Liver (tissue), 9 donors: ENCODE measurements around the gene CASP3. TPM values are rescaled to one million over a fixed set of nuclear protein-coding genes. Genes with fewer than 3 reads are reported as not detected.
"Not testable (repeated sequence)": the region's sequence is repeated elsewhere in the genome, so short reads cannot be mapped to it uniquely, and the experiment has no call there.

Experiments used
- DNase-seq: peaks from one replicate; pipeline ENCODE4 v3.0.0-alpha.2; 2017; ENCODE audit warnings: low spot score
- H3K27ac ChIP-seq, 2 donors: one replicate each; pipeline ENCODE4 v1.7.0; 2013; ENCODE audit warnings: inconsistent platforms in 2 of 2, low read length in 2 of 2, control low read depth in 1 of 2, low read depth in 1 of 2, mild to moderate bottlenecking in 1 of 2
- H3K27me3 ChIP-seq, 4 donors: one replicate each; pipeline versions ENCODE4 v1.6.1 to v1.7.0; 2013; ENCODE audit warnings: low read length in 3 of 4, inconsistent platforms in 1 of 4, mild to moderate bottlenecking in 1 of 4, moderate library complexity in 1 of 4; ENCODE audit not compliant: control insufficient read depth in 4 of 4, insufficient read depth in 4 of 4
- H3K36me3 ChIP-seq, 4 donors: one replicate each; pipeline versions ENCODE4 v1.6.1 to v1.7.0; 2013; ENCODE audit warnings: low read length in 3 of 4, mild to moderate bottlenecking in 3 of 4, low read depth in 1 of 4, moderate library complexity in 1 of 4; ENCODE audit not compliant: control insufficient read depth in 4 of 4, insufficient read depth in 3 of 4
- H3K4me1 ChIP-seq, 4 donors: one replicate each; pipeline versions ENCODE4 v1.6.1 to v1.7.0; 2013; ENCODE audit warnings: low read length in 3 of 4, mild to moderate bottlenecking in 3 of 4, moderate library complexity in 1 of 4; ENCODE audit not compliant: control insufficient read depth in 4 of 4, insufficient read depth in 4 of 4
- H3K4me3 ChIP-seq, 3 donors: one replicate each; pipeline versions ENCODE4 v1.6.1 to v1.7.0; 2013; ENCODE audit warnings: low read length in 3 of 3, control low read depth in 1 of 3, low read depth in 1 of 3, mild to moderate bottlenecking in 1 of 3
- H3K9ac ChIP-seq, 2 donors: one replicate each; pipeline ENCODE4 v1.7.0; 2013; ENCODE audit warnings: low read length in 2 of 2, mild to moderate bottlenecking in 2 of 2, moderate library complexity in 2 of 2, control low read depth in 1 of 2, low read depth in 1 of 2
- H3K9me3 ChIP-seq, 4 donors: one replicate each; pipeline versions ENCODE4 v1.6.1 to v1.7.0; 2013; ENCODE audit warnings: low read length in 3 of 4; ENCODE audit not compliant: control insufficient read depth in 4 of 4
- EGR1 ChIP-seq, 2 donors: IDR thresholded peaks; 2 replicates each; pipeline ENCODE4 v1.6.1; 2016 to 2018; ENCODE audit warnings: antibody characterized with exemption in 2 of 2, low read depth in 2 of 2
- FOXA1 ChIP-seq: IDR thresholded peaks from 2 replicates; pipeline ENCODE4 v1.6.1; 2016; ENCODE audit warnings: antibody characterized with exemption
- FOXA2 ChIP-seq: IDR thresholded peaks from 2 replicates; pipeline ENCODE4 v1.6.1; 2016; ENCODE audit warnings: antibody characterized with exemption
- GABPA ChIP-seq, 2 donors: IDR thresholded peaks in 1 of 2; conservative IDR thresholded peaks in 1 of 2; 2 replicates each; pipeline ENCODE4 v1.6.1; 2016; ENCODE audit warnings: antibody characterized with exemption in 2 of 2, mild to moderate bottlenecking in 1 of 2, moderate library complexity in 1 of 2
- HNF4A ChIP-seq, 2 donors: conservative IDR thresholded peaks; 2 replicates each; pipeline ENCODE4 v1.6.1; 2016; ENCODE audit warnings: antibody characterized with exemption in 2 of 2, mild to moderate bottlenecking in 2 of 2
- HNF4G ChIP-seq: IDR thresholded peaks from 2 replicates; pipeline ENCODE4 v1.6.1; 2016; ENCODE audit warnings: antibody characterized with exemption
- JUND ChIP-seq, 2 donors: IDR thresholded peaks; 2 replicates each; pipeline ENCODE4 v1.6.1; 2016; ENCODE audit warnings: antibody characterized with exemption in 2 of 2
- MAX ChIP-seq: IDR thresholded peaks from 2 replicates; pipeline ENCODE4 v1.6.1; 2016; ENCODE audit warnings: antibody characterized with exemption
- NR2F2 ChIP-seq: IDR thresholded peaks from 2 replicates; pipeline ENCODE4 v1.6.1; 2016; ENCODE audit warnings: antibody characterized with exemption
- RAD21 ChIP-seq, 2 donors: IDR thresholded peaks; 2 replicates each; pipeline ENCODE4 v1.6.1; 2016; ENCODE audit warnings: antibody characterized with exemption in 2 of 2, mild to moderate bottlenecking in 2 of 2
- REST ChIP-seq: IDR thresholded peaks from 2 replicates; pipeline ENCODE4 v1.6.1; 2016; ENCODE audit warnings: antibody characterized with exemption, mild to moderate bottlenecking
- SP1 ChIP-seq: IDR thresholded peaks from 2 replicates; pipeline ENCODE4 v1.6.1; 2018; ENCODE audit warnings: antibody characterized with exemption, mild to moderate bottlenecking
- TAF1 ChIP-seq: conservative IDR thresholded peaks from 2 replicates; pipeline ENCODE4 v1.6.1; 2016; ENCODE audit warnings: antibody characterized with exemption, mild to moderate bottlenecking
- YY1 ChIP-seq: IDR thresholded peaks from 2 replicates; pipeline ENCODE4 v1.6.1; 2016; ENCODE audit warnings: antibody characterized with exemption, mild to moderate bottlenecking
- WGBS: extraction: QIAGEN DNeasy Blood & Tissue Kit; methylation state at CpG from one replicate; pipeline ENCODE4 v1.1.7; 2013; 5-methylcytosine and 5-hydroxymethylcytosine counted together
- polyA plus RNA-seq, 2 donors: library from polyadenylated mRNA; stranded (reverse) in 1 of 2; unstranded in 1 of 2; fragments of 200-250 nt in 1 of 2; fragments of >200 nt in 1 of 2; fragmentation: Nextera tagmentation in 1 of 2; extraction: Ambion mirVana in 1 of 2; gene quantifications; one replicate each; pipeline versions ENCODE4 v1.2.1 to v1.2.3, GENCODE V29; 2013 to 2015
- total RNA-seq, 2 donors: library from RNA; depleted of rRNA; stranded (reverse); fragments of >200 nt; gene quantifications; one replicate each; pipeline ENCODE4 v1.2.3, GENCODE V29; 2014
- TF ChIP-seq, protein P1 (sequence below): IDR thresholded peaks from 2 replicates; pipeline ENCODE4 v1.6.1; 2016; ENCODE audit warnings: antibody characterized with exemption
- TF ChIP-seq, protein P2 (sequence below): fragments of 150-350 bp; IDR thresholded peaks from 2 replicates; pipeline ENCODE4 v1.5.1; 2017; ENCODE audit warnings: improper control_type of control experiment, low read depth, low read length; ENCODE audit not compliant: missing input control
- TF ChIP-seq, protein P3 (sequence below): IDR thresholded peaks from 2 replicates; pipeline ENCODE4 v1.6.1; 2016; ENCODE audit warnings: antibody characterized with exemption
- donor health status: healthy.
- donor health status: healthy.
- donor health status: healthy.
- donor health status: healthy.
- donor health status: healthy.

Gene CASP3
- total and polyA plus RNA-seq, 4 donors, result 7.8 to 30.1 (median 11.8) TPM

- H3K36me3 ChIP-seq, result peaks cover 6 to 37% (median 23%) of the 10 kb centered on the region in 4 donors
- H3K4me3 ChIP-seq, result no peak overlapping the region
- H3K27me3 ChIP-seq, result no peaks in the 10 kb centered on the region
- peaks cover 0 to 2% (median 0%) of the 10 kb centered on the region in 4 donors for H3K4me1 ChIP-seq
- H3K9ac ChIP-seq, result no peak overlapping the region
- H3K9me3 ChIP-seq, result no peaks in the 10 kb centered on the region
- no peak overlapping the region for H3K27ac ChIP-seq
- no peak for DNase-seq
- 97% methylated on average over 4 of the region's 4 CpGs for WGBS
- TF ChIP-seq SP1 (no peak), EGR1 (IDR thresholded peaks at IDR 0.05; ENCODE audit: low read depth in 2 of 2) (no peak), JUND (IDR thresholded peaks at IDR 0.05) (no peak), TAF1 (no peak), HNF4A (conservative IDR thresholded peaks at IDR 0.05) (no peak), FOXA1 (no peak), HNF4G (no peak), RAD21 (IDR thresholded peaks at IDR 0.05) (no peak), GABPA (IDR thresholded peaks at IDR 0.05 in 1 of 2, conservative IDR thresholded peaks at IDR 0.05 in 1 of 2) (no peak), REST (no peak), NR2F2 (no peak), MAX (no peak), FOXA2 (no peak), YY1 (no peak)
- TF ChIP-seq, protein P1, sequence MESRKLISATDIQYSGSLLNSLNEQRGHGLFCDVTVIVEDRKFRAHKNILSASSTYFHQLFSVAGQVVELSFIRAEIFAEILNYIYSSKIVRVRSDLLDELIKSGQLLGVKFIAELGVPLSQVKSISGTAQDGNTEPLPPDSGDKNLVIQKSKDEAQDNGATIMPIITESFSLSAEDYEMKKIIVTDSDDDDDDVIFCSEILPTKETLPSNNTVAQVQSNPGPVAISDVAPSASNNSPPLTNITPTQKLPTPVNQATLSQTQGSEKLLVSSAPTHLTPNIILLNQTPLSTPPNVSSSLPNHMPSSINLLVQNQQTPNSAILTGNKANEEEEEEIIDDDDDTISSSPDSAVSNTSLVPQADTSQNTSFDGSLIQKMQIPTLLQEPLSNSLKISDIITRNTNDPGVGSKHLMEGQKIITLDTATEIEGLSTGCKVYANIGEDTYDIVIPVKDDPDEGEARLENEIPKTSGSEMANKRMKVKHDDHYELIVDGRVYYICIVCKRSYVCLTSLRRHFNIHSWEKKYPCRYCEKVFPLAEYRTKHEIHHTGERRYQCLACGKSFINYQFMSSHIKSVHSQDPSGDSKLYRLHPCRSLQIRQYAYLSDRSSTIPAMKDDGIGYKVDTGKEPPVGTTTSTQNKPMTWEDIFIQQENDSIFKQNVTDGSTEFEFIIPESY, result no peak
- TF ChIP-seq, protein P2, sequence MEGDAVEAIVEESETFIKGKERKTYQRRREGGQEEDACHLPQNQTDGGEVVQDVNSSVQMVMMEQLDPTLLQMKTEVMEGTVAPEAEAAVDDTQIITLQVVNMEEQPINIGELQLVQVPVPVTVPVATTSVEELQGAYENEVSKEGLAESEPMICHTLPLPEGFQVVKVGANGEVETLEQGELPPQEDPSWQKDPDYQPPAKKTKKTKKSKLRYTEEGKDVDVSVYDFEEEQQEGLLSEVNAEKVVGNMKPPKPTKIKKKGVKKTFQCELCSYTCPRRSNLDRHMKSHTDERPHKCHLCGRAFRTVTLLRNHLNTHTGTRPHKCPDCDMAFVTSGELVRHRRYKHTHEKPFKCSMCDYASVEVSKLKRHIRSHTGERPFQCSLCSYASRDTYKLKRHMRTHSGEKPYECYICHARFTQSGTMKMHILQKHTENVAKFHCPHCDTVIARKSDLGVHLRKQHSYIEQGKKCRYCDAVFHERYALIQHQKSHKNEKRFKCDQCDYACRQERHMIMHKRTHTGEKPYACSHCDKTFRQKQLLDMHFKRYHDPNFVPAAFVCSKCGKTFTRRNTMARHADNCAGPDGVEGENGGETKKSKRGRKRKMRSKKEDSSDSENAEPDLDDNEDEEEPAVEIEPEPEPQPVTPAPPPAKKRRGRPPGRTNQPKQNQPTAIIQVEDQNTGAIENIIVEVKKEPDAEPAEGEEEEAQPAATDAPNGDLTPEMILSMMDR, result no peak
- TF ChIP-seq, protein P3, sequence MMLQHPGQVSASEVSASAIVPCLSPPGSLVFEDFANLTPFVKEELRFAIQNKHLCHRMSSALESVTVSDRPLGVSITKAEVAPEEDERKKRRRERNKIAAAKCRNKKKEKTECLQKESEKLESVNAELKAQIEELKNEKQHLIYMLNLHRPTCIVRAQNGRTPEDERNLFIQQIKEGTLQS, result no peak
These were observed 21.1 kb downstream of the CASP3 start for GRCh38 chr4:184628103-184628502.

GRCh38 chr4:184625783-184626596 is 23.3 kb downstream of the CASP3 start:
- not testable (repeated sequence) for H3K4me3 ChIP-seq, H3K9me3 ChIP-seq, H3K9ac ChIP-seq, H3K27ac ChIP-seq, H3K27me3 ChIP-seq, DNase-seq, H3K4me1 ChIP-seq
- peaks cover 5 to 31% (median 18%) of the 10 kb centered on the region in 4 donors for H3K36me3 ChIP-seq
- WGBS, result 87% methylated on average over 11 of the region's 11 CpGs
